ENCODE results near the gene RRAS. TPM values are rescaled to one million over a fixed set of nuclear protein-coding genes. Genes with fewer than 3 reads are reported as not detected.

RRAS gene
- total RNA-seq, 1 donor from 2014 or later: 6.8 TPM

Other genes starting within 250 kb of the RRAS start
- not detected in 2 replicates for gene PTH2, start 216.7 kb downstream of the RRAS start, total RNA-seq
- gene GFY, start 214.8 kb downstream of the RRAS start, total RNA-seq: not detected in 2 replicates
- gene SLC17A7, start 198.6 kb downstream of the RRAS start, total RNA-seq: 0.07 and 0.09 TPM in 2 replicates
- gene PIH1D1, start 188.3 kb downstream of the RRAS start, total RNA-seq: 146 and 150 TPM in 2 replicates
- 45.5 and 47.5 TPM in 2 replicates for gene ALDH16A1, start 186.9 kb downstream of the RRAS start, total RNA-seq
- gene FLT3LG, start 165.9 kb downstream of the RRAS start, total RNA-seq: 271 and 275 TPM in 2 replicates
- 2,471 and 2,495 TPM in 2 replicates for gene RPL13A, start 152.5 kb downstream of the RRAS start, total RNA-seq
- gene RPS11, start 143.7 kb downstream of the RRAS start, total RNA-seq: 2,021 and 2,052 TPM in 2 replicates
- 7.4 and 8.5 TPM in 2 replicates for gene FCGRT, start 127.5 kb downstream of the RRAS start, total RNA-seq
- gene RCN3, start 112.1 kb downstream of the RRAS start, total RNA-seq: 3.0 and 3.9 TPM in 2 replicates
- 172 and 174 TPM in 2 replicates for gene NOSIP, start 59.6 kb downstream of the RRAS start, total RNA-seq
- gene PRRG2, start 58.8 kb downstream of the RRAS start, total RNA-seq: 0.82 and 1.1 TPM in 2 replicates
- gene PRR12, start 49.0 kb downstream of the RRAS start, total RNA-seq: 42.0 and 43.3 TPM in 2 replicates
- 61.9 and 65.4 TPM in 2 replicates for gene SCAF1, start 2.1 kb upstream of the RRAS start, total RNA-seq
- gene IRF3, start 25.7 kb upstream of the RRAS start, total RNA-seq: 135 and 158 TPM in 2 replicates
- gene BCL2L12, start 25.8 kb upstream of the RRAS start, total RNA-seq: 70.4 and 75.7 TPM in 2 replicates
- 173 and 187 TPM in 2 replicates for gene PRMT1, start 37.1 kb upstream of the RRAS start, total RNA-seq
- 4.8 and 4.9 TPM in 2 replicates for gene ADM5, start 49.5 kb upstream of the RRAS start, total RNA-seq
- 2.4 and 3.8 TPM in 2 replicates for gene CPT1C, start 51.0 kb upstream of the RRAS start, total RNA-seq
- 2.9 and 3.3 TPM in 2 replicates for gene TSKS, start 123.2 kb upstream of the RRAS start, total RNA-seq
- gene AP2A1, start 126.9 kb upstream of the RRAS start, total RNA-seq: 70.9 and 73.8 TPM in 2 replicates
- 11.3 and 11.5 TPM in 2 replicates for gene FUZ, start 173.1 kb upstream of the RRAS start, total RNA-seq
- 54.1 and 56.1 TPM in 2 replicates for gene MED25, start 178.1 kb upstream of the RRAS start, total RNA-seq
- 90.5 and 96.0 TPM in 2 replicates for gene PTOV1, start 211.0 kb upstream of the RRAS start, total RNA-seq
- gene PNKP, start 227.4 kb upstream of the RRAS start, total RNA-seq: 146 and 160 TPM in 2 replicates
- 15.8 and 18.4 TPM in 2 replicates for gene AKT1S1, start 237.2 kb upstream of the RRAS start, total RNA-seq
- 22.9 and 26.6 TPM in 2 replicates for gene TBC1D17, start 237.6 kb upstream of the RRAS start, total RNA-seq

Data from T-helper 2 cell treated with Interferon-gamma antibody and Interleukin-4, amounts not matched to agents 100 ng/mL and 5 ng/mL, for 36 hours (primary cell).